ENCODE measurements around the gene PIK3R5.

Gene PIK3R5

GRCh38 chr17:8925141-8925540 lies 40.4 kb downstream of the PIK3R5 start:
- H3K4me3 ChIP-seq (ENCODE audit: low read depth, low read length): no peak overlapping the region
- no peak for TF ChIP-seq CTCF (IDR thresholded peaks at IDR 0.05; ENCODE audit: control insufficient read depth, extremely low read depth, insufficient read depth)
- no peak for DNase-seq (ENCODE audit: low read depth)

GRCh38 chr17:8924595-8924994 lies 40.9 kb downstream of the PIK3R5 start:
- no peak for DNase-seq (ENCODE audit: low read depth)
- H3K4me3 ChIP-seq (ENCODE audit: low read depth, low read length): no peak overlapping the region
- no peak for TF ChIP-seq CTCF (IDR thresholded peaks at IDR 0.05; ENCODE audit: control insufficient read depth, extremely low read depth, insufficient read depth)

- H3K4me3 ChIP-seq (ENCODE audit: low read depth, low read length): no peak overlapping the region
- no peak for TF ChIP-seq CTCF (IDR thresholded peaks at IDR 0.05; ENCODE audit: control insufficient read depth, extremely low read depth, insufficient read depth)
- no peak for DNase-seq (ENCODE audit: low read depth)
These were observed 41.7 kb downstream of the PIK3R5 start for GRCh38 chr17:8923762-8924161.

GRCh38 chr17:8922928-8923327 lies 42.6 kb downstream of the PIK3R5 start:
- H3K4me3 ChIP-seq (ENCODE audit: low read depth, low read length): no peak overlapping the region
- no peak for TF ChIP-seq CTCF (IDR thresholded peaks at IDR 0.05; ENCODE audit: control insufficient read depth, extremely low read depth, insufficient read depth)
- no peak for DNase-seq (ENCODE audit: low read depth)

- H3K4me3 ChIP-seq (ENCODE audit: low read depth, low read length): no peak overlapping the region
- no peak for TF ChIP-seq CTCF (IDR thresholded peaks at IDR 0.05; ENCODE audit: control insufficient read depth, extremely low read depth, insufficient read depth)
- no peak for DNase-seq (ENCODE audit: low read depth)
These were observed 43.1 kb downstream of the PIK3R5 start for GRCh38 chr17:8922451-8922850.

- DNase-seq (ENCODE audit: low read depth): no peak
- TF ChIP-seq CTCF (IDR thresholded peaks at IDR 0.05; ENCODE audit: control insufficient read depth, extremely low read depth, insufficient read depth): no peak
These were observed 44.4 kb downstream of the PIK3R5 start for GRCh38 chr17:8921147-8921546.

GRCh38 chr17:8918807-8919465 lies 46.6 kb downstream of the PIK3R5 start:
- no peak overlapping the region for H3K4me3 ChIP-seq (ENCODE audit: low read depth, low read length)
- no peak for DNase-seq (ENCODE audit: low read depth)
- no peak for TF ChIP-seq CTCF (IDR thresholded peaks at IDR 0.05; ENCODE audit: control insufficient read depth, extremely low read depth, insufficient read depth)

More at GRCh38 chr17:8921147-8921546, 44.4 kb downstream of the PIK3R5 start:
- no peak overlapping the region for H3K4me3 ChIP-seq (ENCODE audit: low read depth, low read length)
